Uterus (tissue), 2 donors: ENCODE measurements around the gene SHQ1.

ENCODE experiments used
- POLR2A ChIP-seq, 2 donors: fragments of 450-650 bp; IDR thresholded peaks; one replicate each; pipeline ENCODE4 v1.6.1; 2016; ENCODE audit warnings: antibody characterized with exemption in 2 of 2, mild to moderate bottlenecking in 1 of 2, moderate library complexity in 1 of 2
- TF ChIP-seq, protein P1 (sequence below), 4 experiments: fragments of 200-600 bp in 2 of 4; fragments of 450-650 bp in 2 of 4; sonication (generic) in 2 of 4; IDR thresholded peaks; one replicate each; pipeline ENCODE4 v1.5.1; 2016 to 2019; ENCODE audit warnings: antibody characterized with exemption in 4 of 4, mild to moderate bottlenecking in 2 of 4, moderate library complexity in 1 of 4

DNA sequence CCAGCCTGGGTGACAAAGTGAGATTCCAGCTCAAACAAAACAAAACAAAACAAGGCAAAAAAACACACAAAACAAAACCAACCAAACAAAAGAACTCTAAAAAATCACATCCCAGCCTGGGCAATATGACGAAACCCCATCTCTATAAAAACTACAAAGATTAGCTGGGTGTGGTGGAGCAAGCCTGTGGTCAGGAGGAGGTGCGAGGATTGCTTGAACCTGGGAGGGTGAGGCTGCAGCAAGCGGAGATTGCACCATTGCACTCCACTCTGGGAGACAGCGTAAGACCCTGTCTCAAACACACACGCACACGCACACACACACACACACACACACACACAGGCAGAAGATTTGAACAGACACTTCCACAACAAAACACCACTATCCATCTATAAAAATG is 99.6 kb downstream of the SHQ1 start:
- TF ChIP-seq POLR2A (IDR thresholded peaks at IDR 0.05) = no peak
- TF ChIP-seq, protein P1, sequence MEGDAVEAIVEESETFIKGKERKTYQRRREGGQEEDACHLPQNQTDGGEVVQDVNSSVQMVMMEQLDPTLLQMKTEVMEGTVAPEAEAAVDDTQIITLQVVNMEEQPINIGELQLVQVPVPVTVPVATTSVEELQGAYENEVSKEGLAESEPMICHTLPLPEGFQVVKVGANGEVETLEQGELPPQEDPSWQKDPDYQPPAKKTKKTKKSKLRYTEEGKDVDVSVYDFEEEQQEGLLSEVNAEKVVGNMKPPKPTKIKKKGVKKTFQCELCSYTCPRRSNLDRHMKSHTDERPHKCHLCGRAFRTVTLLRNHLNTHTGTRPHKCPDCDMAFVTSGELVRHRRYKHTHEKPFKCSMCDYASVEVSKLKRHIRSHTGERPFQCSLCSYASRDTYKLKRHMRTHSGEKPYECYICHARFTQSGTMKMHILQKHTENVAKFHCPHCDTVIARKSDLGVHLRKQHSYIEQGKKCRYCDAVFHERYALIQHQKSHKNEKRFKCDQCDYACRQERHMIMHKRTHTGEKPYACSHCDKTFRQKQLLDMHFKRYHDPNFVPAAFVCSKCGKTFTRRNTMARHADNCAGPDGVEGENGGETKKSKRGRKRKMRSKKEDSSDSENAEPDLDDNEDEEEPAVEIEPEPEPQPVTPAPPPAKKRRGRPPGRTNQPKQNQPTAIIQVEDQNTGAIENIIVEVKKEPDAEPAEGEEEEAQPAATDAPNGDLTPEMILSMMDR (IDR thresholded peaks at IDR 0.05) = no peak
